HepG2 (cell line): Measurements from ENCODE around the gene UNC13D. TPM values are rescaled to one million over a fixed set of nuclear protein-coding genes. Genes with fewer than 3 reads are reported as not detected.
A peak's percentile ranks its signal among the peaks of the same experiment; 100 is the strongest.

Source experiments
- ATAC-seq: fragments of 200-7000 bp; cut with Tn5 transposase; 3 replicates; pipeline ENCODE4 v1.9.1; 2020; ENCODE audit warnings: mild to moderate bottlenecking, moderate library complexity
- BruUV-seq: library from RNA; stranded (reverse); fragments of 400-500 nt; replicated peaks from 2 replicates; lab custom pipeline; 2021; lab: Mats Ljungman, UMichigan
- CTCF ChIA-PET: fragments of 300-600 bp; formaldehyde crosslinking; extraction: SDS; loops from one replicate; lab custom pipeline; 2021; ENCODE audit warnings: low total read pairs, inconsistent platforms, low intra/inter-chr PET ratio; lab: Yijun Ruan, JAX
- POLR2A ChIA-PET: fragments of 350-600 bp; sonication (Branson Sonifier 250); formaldehyde crosslinking; loops from one replicate; lab custom pipeline; 2020; ENCODE audit warnings: antibody characterized with exemption, inconsistent platforms; lab: Yijun Ruan, JAX
- DNase-seq: peaks from one replicate; pipeline ENCODE4 v3.0.0-alpha.2; 2015; ENCODE audit warnings: low spot score
- FAIRE-seq: peaks from 3 replicates; lab custom pipeline; 2011; peaks lifted over from hg19 to GRCh38; lab: Jason Lieb, UNC
- H2AFZ ChIP-seq: one replicate; pipeline ENCODE4 v1.6.1; 2011; ENCODE audit warnings: low read length, inconsistent platforms
- H3K27ac ChIP-seq: fragments of 300-600 bp; 3 replicates; pipeline ENCODE4 v1.8.0; 2011; ENCODE audit warnings: mixed run types, mild to moderate bottlenecking, mixed read lengths, low read length, inconsistent platforms; ENCODE audit not compliant: insufficient read depth; ENCODE audit errors: extremely low read length
- H3K27me3 ChIP-seq, 2 experiments: fragments of 200-600 bp in 1 of 2; 2 replicates in 1 of 2; 3 replicates in 1 of 2; pipeline versions ENCODE4 v1.6.0 to v1.8.0; 2011; ENCODE audit warnings: low read length in 2 of 2, mild to moderate bottlenecking in 2 of 2, moderate library complexity in 2 of 2, inconsistent platforms in 1 of 2; ENCODE audit not compliant: insufficient read depth in 2 of 2, control insufficient read depth in 1 of 2
- H3K36me3 ChIP-seq, 2 experiments: fragments of 200-600 bp in 1 of 2; replicated peaks in 1 of 2; 2 replicates in 1 of 2; 3 replicates in 1 of 2; pipeline versions ENCODE4 v1.5.1 to v1.8.0; 2011; ENCODE audit warnings: low read length in 2 of 2, inconsistent platforms in 1 of 2; ENCODE audit not compliant: insufficient read depth in 2 of 2, control insufficient read depth in 1 of 2
- H3K4me1 ChIP-seq: 2 replicates; pipeline ENCODE4 v1.5.1; 2012; ENCODE audit warnings: low read length, inconsistent platforms; ENCODE audit not compliant: insufficient read depth
- H3K4me2 ChIP-seq: 2 replicates; pipeline ENCODE4 v1.6.0; 2011; ENCODE audit warnings: low read depth, low read length, inconsistent platforms
- H3K4me3 ChIP-seq, 3 experiments: fragments of 200-600 bp in 1 of 3; sonication (generic), shearing (Covaris generic) in 1 of 3; replicated peaks in 1 of 3; 2 replicates each; pipeline ENCODE4 v1.5.1; 2011 to 2016; ENCODE audit warnings: low read length in 3 of 3, inconsistent platforms in 2 of 3, low read depth in 2 of 3, mild to moderate bottlenecking in 2 of 3, control low read depth in 1 of 3, mixed read lengths in 1 of 3; ENCODE audit not compliant: insufficient read depth in 1 of 3
- H3K79me2 ChIP-seq: one replicate; pipeline ENCODE4 v1.6.1; 2011; ENCODE audit warnings: low read length, inconsistent platforms; ENCODE audit not compliant: insufficient read depth
- H3K9ac ChIP-seq: 2 replicates; pipeline ENCODE4 v1.6.0; 2011; ENCODE audit warnings: mild to moderate bottlenecking, low read depth, low read length, inconsistent platforms; ENCODE audit not compliant: insufficient read depth
- H3K9me3 ChIP-seq: 2 replicates; pipeline ENCODE4 v1.5.1; 2012; ENCODE audit warnings: mild to moderate bottlenecking, low read length
- H4K20me1 ChIP-seq: 2 replicates; pipeline ENCODE4 v1.6.0; 2011; ENCODE audit warnings: inconsistent platforms, mild to moderate bottlenecking, low read length, moderate library complexity; ENCODE audit not compliant: insufficient read depth
- AFF4 ChIP-seq: sonication (generic); formaldehyde crosslinking; IDR thresholded peaks from 2 replicates; pipeline ENCODE4 v1.4.0; 2020; ENCODE audit warnings: missing genetic modification reagents
- AGO2 ChIP-seq: fragments of 200-400 bp; formaldehyde crosslinking; optimal IDR thresholded peaks from 2 replicates; pipeline ENCODE3; 2017; ENCODE audit warnings: mild to moderate bottlenecking, low read depth, low read length, moderate library complexity
- BCL6 ChIP-seq: IDR thresholded peaks from 2 replicates; pipeline ENCODE4 v1.6.1; 2016; ENCODE audit warnings: missing genetic modification reagents, missing compliant biosample characterization
- E2F1 ChIP-seq: sonication (generic); formaldehyde crosslinking; IDR thresholded peaks from 2 replicates; pipeline ENCODE4 v1.5.0; 2020; ENCODE audit warnings: missing genetic modification reagents
- GZF1 ChIP-seq: sonication (generic); formaldehyde crosslinking; IDR thresholded peaks from 2 replicates; pipeline ENCODE4 v1.5.1; 2020; ENCODE audit warnings: mild to moderate bottlenecking, missing genetic modification reagents
- KAT7 ChIP-seq: IDR thresholded peaks from 2 replicates; pipeline ENCODE4 v1.6.1; 2018; ENCODE audit warnings: borderline replicate concordance, missing compliant biosample characterization
- KDM4B ChIP-seq: sonication (generic); formaldehyde crosslinking; IDR thresholded peaks from 2 replicates; pipeline ENCODE4 v1.4.0; 2020; ENCODE audit warnings: missing genetic modification reagents
- NAIF1 ChIP-seq: sonication (generic); formaldehyde crosslinking; IDR thresholded peaks from 2 replicates; pipeline ENCODE4 v1.5.0; 2020; ENCODE audit warnings: mild to moderate bottlenecking, missing genetic modification reagents, borderline replicate concordance
- RAD51 ChIP-seq: fragments of 450-650 bp; IDR thresholded peaks from 2 replicates; pipeline ENCODE4 v1.6.1; 2016; ENCODE audit warnings: borderline replicate concordance
- ZNF530 ChIP-seq: sonication (generic); formaldehyde crosslinking; IDR thresholded peaks from 2 replicates; pipeline ENCODE4 v1.5.0; 2020; ENCODE audit warnings: low read depth, mild to moderate bottlenecking, missing genetic modification reagents
- ZNF687 ChIP-seq: sonication (generic); formaldehyde crosslinking; IDR thresholded peaks from 2 replicates; pipeline ENCODE4 v1.5.1; 2020; ENCODE audit warnings: mild to moderate bottlenecking, missing genetic modification reagents, moderate library complexity
- WGBS: methylation state at CpG from one replicate; pipeline ENCODE4 v1.1.6; 2017; ENCODE audit warnings: low lambda C conversion rate; 5-methylcytosine and 5-hydroxymethylcytosine counted together
- in situ Hi-C: cut with HindIII; loops from 2 replicates; pipeline ENCODE4 v1.10.0; 2017; ENCODE audit warnings: low pct_unique_long_range_greater_than_20kb; ENCODE audit not compliant: extremely low pct_ligation_motif_present
- intact Hi-C: fragments of 100-400 bp; cut with micrococcal nuclease; formaldehyde crosslinking; loops from one replicate; pipeline ENCODE4 v1.10.0; 2022; ENCODE audit not compliant: unreplicated experiment
- polyA plus RNA-seq, 8 experiments: library from polyadenylated mRNA; depleted of rRNA in 3 of 8; stranded (reverse) in 7 of 8; unstranded in 1 of 8; fragments of >200 nt; fragmentation: Illumina TruSeq in 4 of 8; extraction: Trizol in 4 of 8; gene quantifications; 2 replicates each; pipeline versions ENCODE4 v1.2.1 to v1.2.3, GENCODE V29; 2011 to 2016; ENCODE audit warnings: low read depth in 4 of 8, missing spikeins in 1 of 8, mixed read lengths in 1 of 8; ENCODE audit not compliant: insufficient read depth in 1 of 8
- total RNA-seq, 5 experiments: library from RNA; depleted of rRNA; stranded (reverse); fragments of >200 nt; fragmentation: Illumina TruSeq; extraction: Trizol; gene quantifications; 2 replicates each; pipeline ENCODE4 v1.2.3, GENCODE V29; 2016; ENCODE audit warnings: low read depth in 1 of 5

UNC13D gene
- total and polyA plus RNA-seq, 2 of the 13 experiments (the other 11 are each of a cell fraction or from before 2014, with no cell fraction given), result 29.7 to 42.7 TPM

- no peak for TF ChIP-seq E2F1 (CRISPR knock-in tag)
These were observed 26.6 kb downstream of the UNC13D start (continued) for GRCh38 chr17:75817571-75817970.

GRCh38 chr17:75816693-75817092 is 27.5 kb downstream of the UNC13D start:
- intact Hi-C loops, result loop anchor here (1.0 kb wide), 1 partner anchor 43 kb away; no protein-coding TSS in a partner anchor
- POLR2A ChIA-PET, result interaction anchor here (1.6 to 4.4 kb wide), 2 partner anchors 9 to 37 kb away, joined by 4 to 20 read pairs; a partner anchor contains a TSS
- TF ChIP-seq GZF1 (CRISPR knock-in tag) (no peak), ZNF687 (CRISPR knock-in tag) (0 out of 2 replicates have a peak, but pooled peaks have one; percentile 9), AGO2 (peak; percentile 63), AFF4 (no peak), BCL6 (CRISPR knock-in tag) (no peak), RAD51 (no peak), KAT7 (no peak), KDM4B (no peak), NAIF1 (CRISPR knock-in tag) (no peak), ZNF530 (CRISPR knock-in tag) (no peak)

More at GRCh38 chr17:75816693-75817092, 27.5 kb downstream of the UNC13D start:
- CTCF ChIA-PET, result no interaction called here
- BruUV-seq, result no TSS peak
- in situ Hi-C loops, result no loop called here
- H4K20me1 ChIP-seq, result no peaks in the 10 kb centered on the region
- no peaks in the 10 kb centered on the region for H3K4me1 ChIP-seq
- no peaks in the 10 kb centered on the region for H3K9me3 ChIP-seq
- ATAC-seq, result no peak
- no peaks in the 10 kb centered on the region for H3K79me2 ChIP-seq
- no peak overlapping the region for H3K4me2 ChIP-seq
- no peak overlapping the region for H3K4me3 ChIP-seq
- WGBS, result 96% methylated on average over 7 of the region's 9 CpGs
- no peak overlapping the region for H2AFZ ChIP-seq
- no peak for FAIRE-seq
- DNase-seq, result no peak
- H3K9ac ChIP-seq, result no peak overlapping the region
- H3K36me3 ChIP-seq, result peaks cover 63 to 93% of the 10 kb centered on the region in 2 experiments
- no peak overlapping the region for H3K27ac ChIP-seq
- no peaks in the 10 kb centered on the region for H3K27me3 ChIP-seq
